HFF-Myc (cell line): ENCODE measurements around the gene PCDH8.

Experiments used
- DNase-seq: peaks from one replicate; pipeline ENCODE4 v3.0.0-alpha.2; 2011; ENCODE audit warnings: low read depth; ENCODE audit errors: extremely low read depth
- H3K4me3 ChIP-seq: replicated peaks from 2 replicates; pipeline ENCODE4 v1.5.1; 2011; ENCODE audit warnings: low read depth, mild to moderate bottlenecking, control low read depth, low read length
- TF ChIP-seq, protein P1 (sequence below): IDR thresholded peaks from 2 replicates; pipeline ENCODE4 v1.5.1; 2012; ENCODE audit warnings: mild to moderate bottlenecking, low read depth, low read length, control low read depth; ENCODE audit errors: missing control alignments

PCDH8 gene

DNA sequence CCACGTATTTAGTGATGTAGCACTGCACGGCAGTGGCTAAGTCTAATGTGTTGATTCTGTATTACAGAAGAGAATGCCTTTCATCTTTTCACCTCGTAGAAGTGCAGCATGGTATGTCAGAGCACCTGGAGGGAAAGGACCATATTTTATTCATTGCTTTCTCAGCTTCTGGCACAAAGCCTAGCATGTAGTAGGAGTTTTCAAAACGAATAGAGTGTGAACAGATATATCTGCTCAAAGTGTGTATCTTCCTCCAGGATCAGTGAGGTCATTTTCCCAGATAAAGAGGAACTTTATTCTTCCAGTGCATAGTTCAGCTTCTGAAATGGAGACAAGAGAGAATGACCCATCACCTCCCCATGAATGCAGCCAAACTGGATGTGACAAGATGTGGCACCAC is 21.2 kb upstream of the PCDH8 start:
- TF ChIP-seq, protein P1, sequence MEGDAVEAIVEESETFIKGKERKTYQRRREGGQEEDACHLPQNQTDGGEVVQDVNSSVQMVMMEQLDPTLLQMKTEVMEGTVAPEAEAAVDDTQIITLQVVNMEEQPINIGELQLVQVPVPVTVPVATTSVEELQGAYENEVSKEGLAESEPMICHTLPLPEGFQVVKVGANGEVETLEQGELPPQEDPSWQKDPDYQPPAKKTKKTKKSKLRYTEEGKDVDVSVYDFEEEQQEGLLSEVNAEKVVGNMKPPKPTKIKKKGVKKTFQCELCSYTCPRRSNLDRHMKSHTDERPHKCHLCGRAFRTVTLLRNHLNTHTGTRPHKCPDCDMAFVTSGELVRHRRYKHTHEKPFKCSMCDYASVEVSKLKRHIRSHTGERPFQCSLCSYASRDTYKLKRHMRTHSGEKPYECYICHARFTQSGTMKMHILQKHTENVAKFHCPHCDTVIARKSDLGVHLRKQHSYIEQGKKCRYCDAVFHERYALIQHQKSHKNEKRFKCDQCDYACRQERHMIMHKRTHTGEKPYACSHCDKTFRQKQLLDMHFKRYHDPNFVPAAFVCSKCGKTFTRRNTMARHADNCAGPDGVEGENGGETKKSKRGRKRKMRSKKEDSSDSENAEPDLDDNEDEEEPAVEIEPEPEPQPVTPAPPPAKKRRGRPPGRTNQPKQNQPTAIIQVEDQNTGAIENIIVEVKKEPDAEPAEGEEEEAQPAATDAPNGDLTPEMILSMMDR = no peak
- DNase-seq = no peak
- H3K4me3 ChIP-seq = no peak overlapping the region

DNA sequence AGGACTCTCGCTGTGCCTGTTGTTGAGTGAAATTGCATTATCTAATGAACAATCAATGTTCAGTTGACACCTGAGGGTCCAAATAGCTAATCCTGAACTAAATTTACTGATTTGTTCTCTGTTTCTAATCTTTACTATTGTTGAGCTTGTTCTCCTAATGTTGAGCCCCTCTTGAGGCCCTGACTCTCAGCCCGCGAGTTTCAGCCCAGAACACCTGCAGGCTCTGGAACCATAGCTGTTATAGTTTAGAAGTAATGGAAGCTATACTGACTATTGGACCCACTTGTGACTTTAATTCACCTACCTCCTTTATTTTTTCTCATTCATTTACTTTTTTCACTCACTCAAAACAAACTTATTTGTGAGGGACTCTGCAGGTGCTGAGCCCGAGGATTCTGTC is 20.6 kb upstream of the PCDH8 start:
- TF ChIP-seq, protein P1 = no peak
- DNase-seq = no peak
- H3K4me3 ChIP-seq = no peak overlapping the region

DNA sequence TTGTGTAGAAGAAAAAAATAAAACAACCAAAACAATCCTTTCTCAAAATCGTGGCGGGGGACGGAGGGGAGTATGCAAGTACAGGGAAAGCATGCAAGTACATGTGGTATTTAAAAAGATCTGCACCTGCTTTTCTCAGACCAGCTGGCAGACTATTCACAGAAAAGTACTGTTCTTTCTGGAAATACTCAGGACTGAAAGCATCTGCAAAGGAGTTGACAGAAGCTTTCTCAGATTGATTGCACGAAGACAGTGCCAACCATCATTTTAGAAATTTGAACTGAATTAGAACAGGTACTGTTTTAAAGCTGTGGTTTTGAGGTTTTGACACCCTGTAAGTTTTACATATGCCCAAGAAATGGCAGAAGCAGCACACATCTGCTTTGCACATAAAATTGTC is 19.8 kb upstream of the PCDH8 start:
- no peak overlapping the region for H3K4me3 ChIP-seq
- DNase-seq = no peak
- TF ChIP-seq, protein P1 = no peak

DNA sequence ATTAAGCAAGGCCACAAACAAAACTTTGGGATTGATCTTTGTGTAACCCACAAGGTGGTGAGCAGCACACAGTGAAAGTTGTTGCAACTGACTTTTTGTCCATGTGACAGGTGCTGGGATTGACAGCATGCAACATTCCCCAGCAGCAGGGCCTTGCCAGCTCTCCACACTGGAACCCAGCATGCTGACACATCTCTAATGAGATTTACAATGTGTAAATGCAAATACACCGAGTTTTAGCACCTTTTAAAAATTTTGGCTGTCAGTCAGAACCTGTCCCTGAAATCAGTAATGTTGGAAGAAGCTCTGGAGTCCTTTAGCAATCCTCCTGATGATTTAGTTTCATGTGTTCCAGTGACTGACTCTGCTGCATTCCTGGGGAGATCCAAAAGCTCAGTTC is 16.5 kb upstream of the PCDH8 start:
- no peak overlapping the region for H3K4me3 ChIP-seq
- TF ChIP-seq, protein P1 = no peak
- DNase-seq = no peak

DNA sequence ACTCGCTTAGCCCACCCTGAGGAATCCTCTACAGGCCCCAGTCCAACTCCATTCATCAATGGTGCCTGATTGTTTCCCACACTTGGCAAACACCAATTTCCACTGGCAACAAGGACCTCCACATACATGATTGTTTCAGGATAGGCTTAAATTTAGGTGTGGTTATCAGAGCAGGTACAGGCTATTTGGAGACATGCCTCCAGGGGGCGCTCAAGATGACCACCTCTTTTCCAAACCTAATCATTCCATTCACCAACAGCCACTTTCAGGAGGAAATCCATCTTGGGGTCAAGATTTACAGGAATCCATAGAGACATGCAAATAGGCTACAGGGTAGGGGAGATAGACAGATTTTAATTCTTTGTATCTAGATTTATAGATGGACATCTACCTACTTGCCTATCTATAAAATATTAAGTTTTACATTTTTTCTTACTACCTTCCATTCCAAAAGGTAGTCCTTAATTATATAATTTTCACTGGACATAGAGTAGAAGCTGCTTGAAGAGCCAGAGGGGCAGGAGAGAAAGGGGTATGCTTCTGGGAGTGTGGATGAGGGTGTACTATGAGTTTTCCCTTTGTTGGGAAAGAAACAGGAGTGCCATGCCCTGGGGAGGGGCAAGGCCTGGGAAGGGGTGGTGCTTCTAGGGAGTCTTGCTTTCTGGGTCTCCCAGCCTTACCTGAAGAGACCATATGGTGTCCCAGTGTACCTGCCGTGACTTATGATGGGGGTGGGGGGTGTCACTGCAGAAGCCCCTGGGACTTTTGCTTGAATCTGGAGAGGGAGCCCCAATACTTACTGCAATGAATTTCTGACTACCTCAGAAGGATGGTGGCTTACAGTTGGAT is 14.1 kb upstream of the PCDH8 start:
- no peak overlapping the region for H3K4me3 ChIP-seq
- no peak for DNase-seq
- TF ChIP-seq, protein P1 = peak; percentile 54

DNA sequence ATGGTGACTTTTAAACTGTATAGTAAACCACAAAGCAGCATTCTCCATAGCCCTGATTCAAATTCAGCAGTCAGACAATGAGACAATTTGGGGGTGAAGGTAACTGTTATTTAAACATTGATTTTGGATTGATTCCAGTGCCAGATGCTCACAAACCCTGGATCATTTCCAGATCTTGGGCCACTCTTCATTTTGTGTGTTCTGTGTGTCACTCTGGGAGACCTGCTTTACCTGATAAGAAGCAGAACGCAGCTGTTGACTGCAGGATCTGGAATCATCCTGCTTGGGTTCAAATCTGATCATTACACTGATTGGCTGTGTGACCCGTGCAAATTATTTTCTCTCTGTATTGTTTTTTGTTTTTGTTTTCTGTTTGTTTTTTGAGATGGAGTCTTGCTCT is 4.0 kb upstream of the PCDH8 start:
- DNase-seq = no peak
- H3K4me3 ChIP-seq = no peak overlapping the region

More for the DNA sequence above, 4.0 kb upstream of the PCDH8 start:
- TF ChIP-seq, protein P1 = no peak
